Large intestine (tissue), 3 donors: Measurements from ENCODE around the gene PARN. TPM values are rescaled to one million over a fixed set of nuclear protein-coding genes. Genes with fewer than 3 reads are reported as not detected.
"Not testable (repeated sequence)": the region's sequence is repeated elsewhere in the genome, so short reads cannot be mapped to it uniquely, and the experiment has no call there.

Source experiments
- DNase-seq, 2 donors: peaks; one replicate each; pipeline versions ENCODE4 v3.0.0 to v3.0.0-alpha.2; 2013
- H3K27ac ChIP-seq: one replicate; pipeline ENCODE4 v1.5.1; 2013; ENCODE audit warnings: low read length
- H3K27me3 ChIP-seq: 2 replicates; pipeline ENCODE4 v1.6.1; 2013; ENCODE audit warnings: low read length; ENCODE audit not compliant: control insufficient read depth, insufficient read depth
- H3K36me3 ChIP-seq: 2 replicates; pipeline ENCODE4 v1.6.1; 2013; ENCODE audit warnings: low read length; ENCODE audit not compliant: control insufficient read depth, insufficient read depth
- H3K4me1 ChIP-seq: one replicate; pipeline ENCODE4 v1.6.1; 2013; ENCODE audit warnings: low read length; ENCODE audit not compliant: control insufficient read depth, insufficient read depth
- H3K4me3 ChIP-seq: one replicate; pipeline ENCODE4 v1.5.1; 2013; ENCODE audit warnings: low read length
- H3K9me3 ChIP-seq: one replicate; pipeline ENCODE4 v1.6.1; 2013; ENCODE audit warnings: mild to moderate bottlenecking, low read depth, low read length, moderate library complexity; ENCODE audit not compliant: control insufficient read depth
- WGBS: methylation state at CpG from one replicate; pipeline ENCODE4 v1.1.5; 2013; ENCODE audit warnings: low lambda C conversion rate; ENCODE audit not compliant: insufficient coverage; 5-methylcytosine and 5-hydroxymethylcytosine counted together
- polyA plus RNA-seq: library from polyadenylated mRNA; unstranded; fragments of 120-200 nt; gene quantifications from one replicate; pipeline ENCODE4 v1.2.1, GENCODE V29; 2013

PARN gene
- polyA plus RNA-seq, 1 donor = 23.6 TPM

- WGBS = no CpG with 5 or more reads among the region's 4 CpGs
Measured at GRCh38 chr16:14424595-14424994, 205.5 kb downstream of the PARN start.

GRCh38 chr16:14423344-14423743 lies 206.7 kb downstream of the PARN start:
- H3K36me3 ChIP-seq = no peaks in the 10 kb centered on the region
- no peaks in the 10 kb centered on the region for H3K27me3 ChIP-seq
- no peak overlapping the region for H3K27ac ChIP-seq
- H3K9me3 ChIP-seq = no peaks in the 10 kb centered on the region
- H3K4me1 ChIP-seq = no peaks in the 10 kb centered on the region
- no peak overlapping the region for H3K4me3 ChIP-seq
- DNase-seq = no peak
- no CpG with 5 or more reads among the region's 4 CpGs for WGBS

More at GRCh38 chr16:14424595-14424994, 205.5 kb downstream of the PARN start:
- no peaks in the 10 kb centered on the region for H3K27me3 ChIP-seq
- no peaks in the 10 kb centered on the region for H3K9me3 ChIP-seq
- H3K4me3 ChIP-seq = no peak overlapping the region
- H3K4me1 ChIP-seq = no peaks in the 10 kb centered on the region
- H3K27ac ChIP-seq = no peak overlapping the region
- H3K36me3 ChIP-seq = no peaks in the 10 kb centered on the region
- no peak for DNase-seq

GRCh38 chr16:14420721-14421488 lies 209.2 kb downstream of the PARN start:
- no CpG with 5 or more reads among the region's 18 CpGs for WGBS
- Histone ChIP-seq H3K4me1 (no peaks in the 10 kb centered on the region), H3K4me3 (no peak overlapping the region), H3K9me3 (no peaks in the 10 kb centered on the region), H3K36me3 (no peaks in the 10 kb centered on the region), H3K27me3 (no peaks in the 10 kb centered on the region), H3K27ac (no peak overlapping the region)
- DNase-seq = no peak

GRCh38 chr16:14420243-14420642 lies 209.8 kb downstream of the PARN start:
- not testable (repeated sequence) for H3K9me3 ChIP-seq, H3K27me3 ChIP-seq, H3K4me3 ChIP-seq, H3K4me1 ChIP-seq, H3K27ac ChIP-seq, H3K36me3 ChIP-seq, DNase-seq
- 88% methylated on average over 2 of the region's 4 CpGs for WGBS

GRCh38 chr16:14419817-14420216 lies 210.2 kb downstream of the PARN start:
- no peaks in the 10 kb centered on the region for H3K9me3 ChIP-seq
- no peaks in the 10 kb centered on the region for H3K27me3 ChIP-seq
- no peaks in the 10 kb centered on the region for H3K36me3 ChIP-seq
- DNase-seq = no peak
- H3K4me1 ChIP-seq = no peaks in the 10 kb centered on the region
- H3K27ac ChIP-seq = no peak overlapping the region
- WGBS = no CpG with 5 or more reads among the region's 3 CpGs
- no peak overlapping the region for H3K4me3 ChIP-seq

GRCh38 chr16:14418795-14419225 lies 211.2 kb downstream of the PARN start:
- no CpG with 5 or more reads among the region's 6 CpGs for WGBS
- Histone ChIP-seq H3K4me3 (no peak overlapping the region), H3K9me3 (no peaks in the 10 kb centered on the region), H3K27me3 (no peaks in the 10 kb centered on the region), H3K4me1 (no peaks in the 10 kb centered on the region), H3K27ac (no peak overlapping the region), H3K36me3 (no peaks in the 10 kb centered on the region)
- DNase-seq = no peak

GRCh38 chr16:14416184-14416583 lies 213.9 kb downstream of the PARN start:
- no peak overlapping the region for H3K4me3 ChIP-seq
- no peak for DNase-seq
- no peaks in the 10 kb centered on the region for H3K4me1 ChIP-seq
- H3K9me3 ChIP-seq = no peaks in the 10 kb centered on the region
- no CpG with 5 or more reads among the region's 3 CpGs for WGBS
- H3K27ac ChIP-seq = no peak overlapping the region
- no peaks in the 10 kb centered on the region for H3K27me3 ChIP-seq
- H3K36me3 ChIP-seq = no peaks in the 10 kb centered on the region

- H3K4me1 ChIP-seq = no peaks in the 10 kb centered on the region
Measured at GRCh38 chr16:14415291-14415690, 214.8 kb downstream of the PARN start.

GRCh38 chr16:14409563-14409962 lies 220.5 kb downstream of the PARN start:
- Histone ChIP-seq H3K27me3 (no peaks in the 10 kb centered on the region), H3K9me3 (peaks cover 3% of the 10 kb centered on the region), H3K27ac (no peak overlapping the region), H3K4me1 (peaks cover 3% of the 10 kb centered on the region), H3K36me3 (no peaks in the 10 kb centered on the region), H3K4me3 (no peak overlapping the region)
- DNase-seq = peak; percentile 48 to 58
- WGBS = no CpG with 5 or more reads among the region's 5 CpGs

More at GRCh38 chr16:14415291-14415690, 214.8 kb downstream of the PARN start:
- H3K36me3 ChIP-seq = no peaks in the 10 kb centered on the region
- no peaks in the 10 kb centered on the region for H3K9me3 ChIP-seq
- no peak overlapping the region for H3K27ac ChIP-seq
- no peaks in the 10 kb centered on the region for H3K27me3 ChIP-seq
- WGBS = no CpG with 5 or more reads among the region's 7 CpGs
- H3K4me3 ChIP-seq = no peak overlapping the region
- no peak for DNase-seq

- no peak overlapping the region for H3K4me3 ChIP-seq
- no peak for DNase-seq
- H3K9me3 ChIP-seq = peaks cover 3% of the 10 kb centered on the region
- H3K36me3 ChIP-seq = no peaks in the 10 kb centered on the region
- peaks cover 3% of the 10 kb centered on the region for H3K4me1 ChIP-seq
- no peaks in the 10 kb centered on the region for H3K27me3 ChIP-seq
- whole genome bisulfite sequencing = no CpG with 5 or more reads among the region's 2 CpGs
- no peak overlapping the region for H3K27ac ChIP-seq
Measured at GRCh38 chr16:14407786-14408399, 222.2 kb downstream of the PARN start.
